Right lobe of liver (tissue), 4 donors: ENCODE measurements around the gene DBN1.

Experiments used
- CTCF ChIP-seq, 4 donors: fragments of 200-600 bp in 3 of 4; fragments of 450-650 bp in 1 of 4; IDR thresholded peaks; one replicate each; pipeline versions ENCODE4 v1.5.1 to v1.8.0; 2016 to 2022; ENCODE audit warnings: antibody characterized with exemption in 4 of 4, mild to moderate bottlenecking in 2 of 4
- POLR2A ChIP-seq: fragments of 450-650 bp; IDR thresholded peaks from one replicate; pipeline ENCODE4 v1.6.1; 2017; ENCODE audit warnings: antibody characterized with exemption, mild to moderate bottlenecking
- donor health status: DM: no; HTN: no; CAD: no.
- donor health status: DM: no; HTN: no; CAD: no.
- donor health status: DM: no; HTN: yes; CAD: no.

GRCh38 chr5:177455036-177455660 lies 18.3 kb downstream of the DBN1 start:
- TF ChIP-seq CTCF (IDR thresholded peaks at IDR 0.05) (peak; percentile 74 to 80 (median 76)), POLR2A (peak; percentile 68)
